ENCODE results near the gene TMPRSS6.

- TF ChIP-seq ZNF274 (IDR thresholded peaks at IDR 0.05; ENCODE audit: low read depth, low read length) (no peak), YY1 (IDR thresholded peaks at IDR 0.05; ENCODE audit: insufficient read depth, insufficient read length) (no peak)
Measured at GRCh38 chr22:37141476-37141875, 32.0 kb upstream of the TMPRSS6 start.

Measured in NT2/D1 (cell line).